ENCODE results near the gene ZBTB14. TPM values are rescaled to one million over a fixed set of nuclear protein-coding genes. Genes with fewer than 3 reads are reported as not detected.

The ZBTB14 gene
- total RNA-seq, 1 donor from 2014 or later: 8.8 TPM

DNA sequence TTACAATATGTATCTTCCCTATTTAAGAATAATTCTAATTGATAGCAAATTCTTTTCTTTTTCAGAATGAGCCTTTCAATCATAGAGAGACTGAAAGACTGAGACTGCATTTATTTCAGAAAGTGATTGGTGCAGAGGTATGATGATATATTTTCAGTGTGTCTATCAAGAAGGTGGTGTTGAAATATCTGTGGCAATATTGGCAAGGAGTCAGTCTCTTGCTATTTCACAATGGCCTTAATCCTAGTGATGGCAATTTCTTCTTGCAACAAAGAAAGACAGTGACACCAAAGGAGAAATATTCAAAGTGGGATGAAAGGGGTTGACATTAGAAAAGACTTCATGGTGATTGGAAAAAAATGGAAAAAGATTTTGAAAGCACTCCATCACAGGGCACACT, 21.7 kb upstream of the ZBTB14 start:
- Histone ChIP-seq H3K27ac (no peak overlapping the region), H3K4me3 (no peak overlapping the region), H3K36me3 (no peaks in the 10 kb centered on the region), H3K4me1 (no peaks in the 10 kb centered on the region), H3K27me3 (no peaks in the 10 kb centered on the region), H3K9me3 (no peaks in the 10 kb centered on the region)
- no peak for DNase-seq (ENCODE audit: extremely low spot score in 2 of 2)
- TF ChIP-seq POLR2A (IDR thresholded peaks at IDR 0.05): no peak
- TF ChIP-seq POLR2AphosphoS5 (IDR thresholded peaks at IDR 0.05; ENCODE audit: insufficient read depth in 1 of 2, low read depth in 1 of 2): no peak
- TF ChIP-seq, protein P1, sequence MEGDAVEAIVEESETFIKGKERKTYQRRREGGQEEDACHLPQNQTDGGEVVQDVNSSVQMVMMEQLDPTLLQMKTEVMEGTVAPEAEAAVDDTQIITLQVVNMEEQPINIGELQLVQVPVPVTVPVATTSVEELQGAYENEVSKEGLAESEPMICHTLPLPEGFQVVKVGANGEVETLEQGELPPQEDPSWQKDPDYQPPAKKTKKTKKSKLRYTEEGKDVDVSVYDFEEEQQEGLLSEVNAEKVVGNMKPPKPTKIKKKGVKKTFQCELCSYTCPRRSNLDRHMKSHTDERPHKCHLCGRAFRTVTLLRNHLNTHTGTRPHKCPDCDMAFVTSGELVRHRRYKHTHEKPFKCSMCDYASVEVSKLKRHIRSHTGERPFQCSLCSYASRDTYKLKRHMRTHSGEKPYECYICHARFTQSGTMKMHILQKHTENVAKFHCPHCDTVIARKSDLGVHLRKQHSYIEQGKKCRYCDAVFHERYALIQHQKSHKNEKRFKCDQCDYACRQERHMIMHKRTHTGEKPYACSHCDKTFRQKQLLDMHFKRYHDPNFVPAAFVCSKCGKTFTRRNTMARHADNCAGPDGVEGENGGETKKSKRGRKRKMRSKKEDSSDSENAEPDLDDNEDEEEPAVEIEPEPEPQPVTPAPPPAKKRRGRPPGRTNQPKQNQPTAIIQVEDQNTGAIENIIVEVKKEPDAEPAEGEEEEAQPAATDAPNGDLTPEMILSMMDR (IDR thresholded peaks at IDR 0.05): no peak
- intact Hi-C loops (cut with DNase I): no loop called here

GRCh38 chr18:5315838-5316237, 20.3 kb upstream of the ZBTB14 start:
- TF ChIP-seq POLR2A (IDR thresholded peaks at IDR 0.05): no peak

DNA sequence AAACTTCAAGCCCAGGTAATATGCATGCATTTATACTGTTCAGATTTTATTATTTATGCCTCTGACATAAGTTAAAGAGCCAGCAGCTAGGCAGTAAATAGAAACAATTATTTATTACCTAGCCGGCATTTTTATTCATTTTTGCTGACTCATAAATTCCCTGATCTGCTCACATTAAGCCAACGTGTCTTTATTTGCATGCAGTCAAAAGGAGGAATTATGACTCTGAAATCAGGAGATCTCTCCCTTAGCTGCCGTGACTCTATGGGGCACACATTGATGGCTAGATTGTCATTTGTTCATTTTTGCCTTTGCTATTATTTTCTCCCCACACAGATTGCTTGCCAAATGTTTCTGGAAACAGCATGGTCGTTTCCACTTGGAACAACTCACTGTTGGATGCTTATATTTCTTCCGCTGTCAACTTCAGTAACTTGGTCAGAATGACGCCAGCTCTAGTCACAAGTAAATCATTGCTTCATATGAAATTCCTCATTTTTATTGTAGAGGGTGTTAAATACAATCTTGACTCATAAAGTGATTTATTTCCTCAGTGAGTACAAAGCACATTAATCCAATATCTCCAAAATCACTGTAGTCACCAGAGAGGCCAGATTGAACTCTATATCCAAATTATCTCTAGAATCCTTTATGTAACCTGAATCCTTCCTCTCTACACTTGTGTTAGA, 15.9 kb upstream of the ZBTB14 start:
- Histone ChIP-seq H3K4me3 (no peak overlapping the region), H3K9me3 (no peaks in the 10 kb centered on the region), H3K27me3 (no peaks in the 10 kb centered on the region), H3K36me3 (no peaks in the 10 kb centered on the region), H3K4me1 (peaks cover 6% of the 10 kb centered on the region), H3K27ac (no peak overlapping the region)
- intact Hi-C loops (cut with DNase I): no loop called here
- no peak for DNase-seq (ENCODE audit: extremely low spot score in 2 of 2)
- TF ChIP-seq POLR2AphosphoS5 (IDR thresholded peaks at IDR 0.05; ENCODE audit: insufficient read depth in 1 of 2, low read depth in 1 of 2) (no peak), POLR2A (IDR thresholded peaks at IDR 0.05) (no peak)
- TF ChIP-seq, protein P1 (IDR thresholded peaks at IDR 0.05): no peak

More at GRCh38 chr18:5315838-5316237, 20.3 kb upstream of the ZBTB14 start:
- no peaks in the 10 kb centered on the region for H3K36me3 ChIP-seq
- no peak for DNase-seq (ENCODE audit: extremely low spot score in 2 of 2)
- intact Hi-C loops (cut with DNase I): no loop called here
- H3K9me3 ChIP-seq: no peaks in the 10 kb centered on the region
- H3K4me3 ChIP-seq: no peak overlapping the region
- H3K4me1 ChIP-seq: no peaks in the 10 kb centered on the region
- no peaks in the 10 kb centered on the region for H3K27me3 ChIP-seq
- H3K27ac ChIP-seq: no peak overlapping the region

DNA sequence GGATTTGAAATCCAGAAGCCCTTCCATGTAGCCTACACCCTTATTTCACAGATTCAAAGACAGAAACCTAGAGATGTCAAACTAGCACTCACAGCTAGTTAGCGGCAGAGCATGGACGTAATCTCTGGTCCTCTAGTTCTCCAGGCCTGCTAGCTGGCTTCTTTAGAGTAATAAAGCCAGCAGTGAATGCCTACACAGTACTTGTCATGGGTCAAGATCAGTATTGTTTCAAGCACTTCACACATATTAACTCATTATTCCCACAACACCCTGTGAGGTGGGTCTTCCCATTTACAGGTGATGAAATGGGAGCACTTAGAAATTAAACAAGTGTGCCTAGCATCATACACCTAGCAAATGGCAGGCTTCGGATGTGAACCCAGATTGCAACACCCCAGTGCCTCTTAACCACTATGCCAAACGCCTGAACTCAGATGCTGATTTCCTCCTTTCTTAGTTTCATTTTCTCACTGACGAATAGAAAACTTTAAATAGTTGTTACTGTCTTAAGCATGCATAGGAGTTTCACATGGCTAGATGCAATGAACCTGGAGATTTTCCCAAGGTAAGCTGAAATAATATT, 14.5 kb upstream of the ZBTB14 start:
- Histone ChIP-seq H3K27me3 (no peaks in the 10 kb centered on the region), H3K4me1 (peaks cover 6% of the 10 kb centered on the region), H3K36me3 (no peaks in the 10 kb centered on the region), H3K4me3 (no peak overlapping the region), H3K9me3 (no peaks in the 10 kb centered on the region), H3K27ac (no peak overlapping the region)
- TF ChIP-seq POLR2A (IDR thresholded peaks at IDR 0.05) (no peak), POLR2AphosphoS5 (IDR thresholded peaks at IDR 0.05; ENCODE audit: insufficient read depth in 1 of 2, low read depth in 1 of 2) (no peak)
- TF ChIP-seq, protein P1 (IDR thresholded peaks at IDR 0.05): no peak
- intact Hi-C loops (cut with DNase I): no loop called here
- no peak for DNase-seq (ENCODE audit: extremely low spot score in 2 of 2)

DNA sequence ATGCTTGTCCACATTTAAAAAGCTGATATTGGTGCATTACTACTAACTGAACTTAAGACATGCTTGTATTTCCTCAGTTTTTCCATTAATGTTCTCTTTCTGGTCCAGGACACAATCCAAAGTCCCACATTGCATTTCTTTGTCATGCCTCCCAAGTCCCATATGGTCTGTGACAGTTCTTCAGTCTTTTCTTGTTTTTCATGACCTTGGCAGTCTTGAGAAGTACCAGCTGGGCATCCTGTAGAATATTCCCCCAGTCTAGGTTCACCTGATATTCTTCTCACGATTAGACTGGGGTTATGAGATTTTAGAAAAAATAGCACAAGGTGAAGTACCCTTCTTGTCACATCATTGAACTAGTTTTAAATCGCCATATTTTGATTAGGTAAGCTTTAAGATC, 10.3 kb upstream of the ZBTB14 start:
- Histone ChIP-seq H3K4me3 (no peak overlapping the region), H3K27me3 (no peaks in the 10 kb centered on the region), H3K9me3 (no peaks in the 10 kb centered on the region), H3K4me1 (peaks cover 6% of the 10 kb centered on the region), H3K27ac (no peak overlapping the region), H3K36me3 (no peaks in the 10 kb centered on the region)
- no peak for DNase-seq (ENCODE audit: extremely low spot score in 2 of 2)
- intact Hi-C loops (cut with DNase I): no loop called here
- TF ChIP-seq, protein P1 (IDR thresholded peaks at IDR 0.05): no peak
